Measurements from ENCODE around the gene BORCS5. TPM values are rescaled to one million over a fixed set of nuclear protein-coding genes. Genes with fewer than 3 reads are reported as not detected.

The BORCS5 gene
- total RNA-seq, 1 donor from 2014 or later = 9.7 TPM

Other genes with a start within 250 kb of the BORCS5 start
- 27.4 TPM for gene LRP6, start 90.0 kb upstream of the BORCS5 start, total RNA-seq
- gene MANSC1, start 6.8 kb upstream of the BORCS5 start, total RNA-seq = 9.2 TPM
- 24.5 TPM for gene DUSP16, start 205.8 kb downstream of the BORCS5 start, total RNA-seq